CD4-positive, alpha-beta T cell treated with Interleukin-12 subunit alpha and Interleukin-12 subunit beta, for 1 hour (primary cell): Measurements from ENCODE around the gene MAPKBP1.

ENCODE experiments used
- DNase-seq: peaks from one replicate; pipeline ENCODE4 v3.0.0-alpha.2; 2020

The MAPKBP1 gene

GRCh38 chr15:41789236-41789635 is 15.0 kb downstream of the MAPKBP1 start:
- no peak for DNase-seq

GRCh38 chr15:41789662-41790061 is 15.4 kb downstream of the MAPKBP1 start:
- no peak for DNase-seq

GRCh38 chr15:41790169-41790568 is 15.9 kb downstream of the MAPKBP1 start:
- no peak for DNase-seq

GRCh38 chr15:41790756-41791546 is 16.7 kb downstream of the MAPKBP1 start:
- no peak for DNase-seq

GRCh38 chr15:41791547-41791937 is 17.3 kb downstream of the MAPKBP1 start:
- no peak for DNase-seq

GRCh38 chr15:41792000-41792637 is 17.8 kb downstream of the MAPKBP1 start:
- no peak for DNase-seq

- no peak for DNase-seq
These were observed 19.8 kb downstream of the MAPKBP1 start for GRCh38 chr15:41794081-41794480.

- DNase-seq = no peak
These were observed 21.9 kb downstream of the MAPKBP1 start for GRCh38 chr15:41795996-41796856.

GRCh38 chr15:41797201-41797944 is 23.1 kb downstream of the MAPKBP1 start:
- no peak for DNase-seq

GRCh38 chr15:41798607-41799487 is 24.6 kb downstream of the MAPKBP1 start:
- DNase-seq = no peak

GRCh38 chr15:41799488-41799805 is 25.2 kb downstream of the MAPKBP1 start:
- DNase-seq = no peak

GRCh38 chr15:41801185-41801584 is 26.9 kb downstream of the MAPKBP1 start:
- DNase-seq = no peak

- no peak for DNase-seq
These were observed 27.7 kb downstream of the MAPKBP1 start for GRCh38 chr15:41801850-41802455.

GRCh38 chr15:41804361-41804760 is 30.1 kb downstream of the MAPKBP1 start:
- DNase-seq = no peak

- DNase-seq = no peak
These were observed 30.8 kb downstream of the MAPKBP1 start for GRCh38 chr15:41804916-41805666.

GRCh38 chr15:41805711-41806110 is 31.4 kb downstream of the MAPKBP1 start:
- DNase-seq = no peak

GRCh38 chr15:41806291-41807181 is 32.3 kb downstream of the MAPKBP1 start:
- no peak for DNase-seq

- DNase-seq = no peak
These were observed 34.8 kb downstream of the MAPKBP1 start for GRCh38 chr15:41809121-41809520.

GRCh38 chr15:41809526-41810220 is 35.4 kb downstream of the MAPKBP1 start:
- no peak for DNase-seq
